Stimulated activated CD4-positive, alpha-beta T cell treated with anti-CD3 and anti-CD28 coated beads, Interleukin-12 subunit alpha, Interleukin-12 subunit beta, amount 100 ng/mL, for 48 hours (primary cell): Measurements from ENCODE around the gene ZNF384.

Experiments
- DNase-seq, 3 donors: peaks; one replicate each; pipeline ENCODE4 v3.0.0-alpha.2; 2020; ENCODE audit warnings: low read depth in 2 of 3, low spot score in 1 of 3

ZNF384 gene

DNA sequence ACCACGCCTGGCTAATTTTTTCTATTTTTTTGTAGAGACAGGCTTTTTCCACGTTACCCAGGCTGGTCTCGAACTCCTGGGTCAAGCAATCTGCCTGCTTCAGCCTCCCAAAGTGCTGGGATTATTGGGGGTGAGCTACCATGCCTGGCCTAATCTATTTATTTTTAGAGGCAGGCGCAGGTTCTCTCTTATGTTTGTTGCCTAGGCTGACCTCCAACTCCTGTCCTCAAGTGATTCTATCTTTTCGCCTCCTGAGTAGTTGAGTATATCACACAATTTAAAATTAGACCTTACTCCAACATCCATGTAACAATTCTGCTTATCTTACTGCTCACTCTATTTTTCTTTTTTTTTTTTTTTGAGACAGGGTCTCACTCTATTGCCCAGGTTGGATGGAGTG lies 35.2 kb downstream of the ZNF384 start:
- no peak for DNase-seq

DNA sequence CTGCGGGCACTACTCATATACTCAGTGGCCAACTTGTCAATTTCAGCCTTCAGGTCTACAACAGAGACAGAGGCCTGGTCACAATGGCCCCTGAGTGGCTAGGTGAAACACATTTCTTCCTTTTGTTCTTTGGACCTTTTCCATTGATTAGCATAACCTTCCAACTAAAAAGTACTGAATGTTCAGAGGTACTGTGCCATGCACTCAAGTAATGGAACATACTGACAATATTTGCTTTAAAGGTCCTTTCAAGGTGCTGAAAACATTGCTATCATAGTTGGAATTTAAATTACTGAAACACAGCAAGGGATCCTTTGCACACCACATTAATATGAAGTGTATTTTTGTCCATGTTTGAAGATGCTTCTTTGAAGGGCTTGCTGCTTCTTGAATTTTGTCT lies 35.8 kb downstream of the ZNF384 start:
- no peak for DNase-seq

DNA sequence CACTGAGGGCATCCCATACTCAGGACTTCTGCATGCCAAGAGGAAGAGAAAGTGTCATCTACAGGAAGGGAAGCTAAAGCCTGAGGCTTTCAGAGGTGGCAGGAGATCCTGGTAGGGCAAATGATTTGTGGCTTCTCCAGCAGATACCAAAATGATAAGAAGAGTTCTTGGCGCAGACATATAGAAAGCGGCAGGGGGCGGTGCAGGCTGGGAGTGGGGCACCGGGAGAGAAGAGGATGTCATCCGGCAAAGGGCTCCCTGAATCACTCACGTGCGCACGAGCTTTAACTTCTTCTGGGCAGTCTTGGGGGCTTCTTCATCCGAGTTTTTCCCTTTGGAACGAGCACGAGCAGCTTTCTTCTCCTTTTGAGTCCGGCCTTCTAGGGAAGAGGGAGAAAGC lies 36.8 kb downstream of the ZNF384 start:
- DNase-seq: no peak

DNA sequence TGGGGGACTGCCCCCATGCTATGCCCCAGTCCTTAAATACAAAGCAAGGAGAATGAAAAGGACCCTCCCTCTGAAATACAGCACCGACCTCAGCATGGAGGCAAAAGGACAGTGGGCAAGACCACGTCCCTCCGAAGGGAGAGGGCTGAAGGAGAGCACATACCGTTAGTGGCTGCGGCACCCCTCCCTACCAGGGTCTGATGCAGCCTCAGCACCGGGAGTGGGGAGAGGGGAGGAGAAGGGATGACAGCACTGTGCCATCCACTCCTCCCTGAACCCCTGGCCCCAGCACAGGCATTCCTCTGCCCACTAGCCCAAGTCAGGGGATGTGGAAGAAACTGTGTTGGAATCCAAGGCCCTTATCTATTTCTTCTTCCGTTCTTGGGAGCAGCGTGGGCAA lies 38.3 kb downstream of the ZNF384 start:
- no peak for DNase-seq

DNA sequence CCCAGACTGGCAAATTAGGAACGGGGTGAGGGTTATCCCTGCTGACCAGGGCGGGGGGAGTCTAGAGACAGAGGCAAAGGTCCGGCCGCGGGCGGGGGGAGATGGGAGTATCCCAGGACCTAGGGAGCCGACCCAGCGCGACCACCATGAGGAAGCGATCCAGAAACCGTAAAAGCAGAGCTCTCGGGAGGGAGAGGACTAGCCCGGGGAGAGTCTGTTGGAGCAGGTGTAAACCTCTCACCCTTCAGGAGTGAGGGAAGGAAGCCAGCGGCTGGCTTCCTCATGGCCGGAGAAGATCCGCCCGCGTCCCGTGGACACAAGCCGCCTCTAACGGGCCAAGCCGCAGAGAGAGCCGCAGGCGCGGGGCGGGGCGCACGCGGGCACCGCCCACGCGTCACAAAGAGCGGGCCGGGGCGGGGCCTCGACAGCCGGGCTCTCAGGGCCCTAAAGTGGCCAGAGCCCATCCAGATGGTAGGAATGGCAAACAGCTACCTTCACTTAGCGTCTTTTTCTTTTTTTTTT lies 42.0 kb downstream of the ZNF384 start, which contains the start of gene ACRBP:
ACRBP (minus strand) TSS at position 350 of the 522 bp plus-strand sequence; CDS start at position 284, 66 bp downstream.
- peak in 1 of 3 donors; percentile 25 for DNase-seq

DNA sequence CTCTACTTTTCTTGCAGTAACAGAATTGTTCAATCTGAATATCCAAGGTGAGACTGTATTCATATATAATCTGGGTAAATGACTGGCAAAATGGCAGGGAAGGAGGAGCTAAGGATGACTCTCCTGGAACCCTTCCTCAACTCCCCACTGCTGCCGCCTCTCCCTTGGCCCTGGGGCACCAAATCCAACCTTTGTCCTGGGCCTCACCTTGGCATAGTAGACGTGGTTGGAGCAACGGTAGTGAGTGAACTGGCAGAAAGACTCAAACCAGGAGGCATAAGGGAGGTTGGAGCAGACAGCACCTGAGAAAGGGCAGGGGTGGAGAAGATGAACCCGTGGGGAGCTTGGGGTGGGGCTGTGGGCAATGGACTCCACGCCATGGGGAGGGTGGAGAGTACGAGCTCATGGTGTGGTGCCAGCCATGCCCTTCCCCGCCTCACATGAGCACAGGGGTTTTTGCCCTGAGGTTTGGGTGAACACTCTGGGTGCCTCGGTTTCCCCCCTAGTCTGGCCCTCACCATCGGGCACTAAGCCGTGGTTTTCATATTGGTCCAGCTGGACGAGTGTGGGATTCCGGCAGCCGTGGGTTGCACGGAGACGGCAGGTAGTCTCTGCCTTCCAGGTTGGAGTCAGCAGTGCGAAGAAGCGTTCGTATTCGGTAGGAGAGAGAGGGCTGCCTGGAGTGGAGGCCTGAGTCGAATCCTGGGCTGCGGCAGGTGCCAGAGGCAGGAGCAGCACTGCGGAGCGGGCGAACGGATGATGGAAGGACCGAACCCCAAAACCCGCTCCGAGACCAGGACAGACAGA lies 42.7 kb downstream of the ZNF384 start:
- DNase-seq: no peak

DNA sequence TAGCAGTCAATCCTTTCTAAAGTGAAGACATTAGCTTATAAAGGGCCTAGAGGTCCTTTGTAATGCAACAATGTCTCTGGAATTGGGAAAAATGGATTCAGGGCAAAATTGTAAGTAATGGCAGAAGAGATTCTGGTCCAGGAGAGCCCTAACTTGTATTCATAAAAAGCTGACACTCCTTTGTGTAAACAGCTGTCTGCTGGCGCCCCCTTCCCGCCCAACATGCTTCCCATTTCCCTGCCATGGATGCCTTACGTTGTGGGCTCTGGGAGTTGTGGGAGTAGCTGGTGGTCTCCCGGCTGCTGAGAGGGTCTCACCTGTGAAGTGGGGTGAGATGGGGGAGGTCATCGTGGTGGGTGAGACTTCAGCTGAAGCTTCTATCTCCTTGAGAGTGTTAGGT lies 44.3 kb downstream of the ZNF384 start:
- DNase-seq: no peak

DNA sequence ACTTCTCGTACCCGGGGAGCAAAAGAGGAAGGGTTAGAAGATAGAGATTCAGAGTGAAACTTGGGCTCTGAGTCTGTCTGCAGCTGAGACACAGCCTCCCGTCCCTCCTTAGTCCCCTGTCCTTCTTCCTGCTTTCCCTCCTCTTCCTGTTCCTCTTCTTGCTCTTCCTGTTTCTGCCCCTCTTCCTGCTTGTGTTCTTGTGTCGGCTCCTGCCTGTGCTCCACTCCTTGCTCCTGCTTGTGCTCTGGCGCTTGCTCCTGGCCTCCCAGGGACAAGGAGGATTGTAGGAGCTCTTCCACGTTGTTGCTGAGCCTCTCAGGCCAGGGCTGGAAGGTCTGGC lies 44.9 kb downstream of the ZNF384 start:
- no peak for DNase-seq

DNA sequence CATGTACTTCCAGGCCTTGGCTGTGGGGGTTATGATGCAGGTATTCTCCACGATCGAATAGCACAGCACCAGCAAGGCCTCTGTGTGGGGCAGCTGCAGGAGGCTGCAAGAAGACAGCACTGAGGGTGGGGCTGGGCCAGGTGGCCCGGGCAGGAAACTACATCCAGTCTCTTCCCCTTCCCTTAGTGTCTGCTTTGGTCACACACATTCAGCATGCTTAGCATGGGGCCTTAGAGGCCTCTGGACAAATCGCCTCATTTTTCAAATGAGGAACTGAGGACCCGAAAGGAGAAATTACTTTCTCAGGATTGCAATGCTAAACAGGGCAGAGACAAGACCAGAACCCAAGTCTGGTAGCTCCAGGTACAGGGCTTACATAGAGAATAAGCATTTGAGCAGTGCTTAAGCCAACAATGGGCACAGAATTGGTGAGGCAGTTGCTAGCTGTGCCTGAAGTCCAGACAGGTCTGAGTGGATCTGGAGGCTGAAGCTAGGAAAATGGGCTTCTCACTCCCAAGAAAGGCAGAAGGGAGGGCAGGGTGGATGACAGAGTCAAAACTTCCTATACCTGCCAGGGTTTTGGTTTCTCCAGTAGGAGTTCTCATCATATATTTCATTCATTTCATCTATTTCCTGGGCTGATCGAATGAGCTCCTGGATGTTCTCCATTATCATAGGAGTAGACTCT lies 45.5 kb downstream of the ZNF384 start:
- no peak for DNase-seq

DNA sequence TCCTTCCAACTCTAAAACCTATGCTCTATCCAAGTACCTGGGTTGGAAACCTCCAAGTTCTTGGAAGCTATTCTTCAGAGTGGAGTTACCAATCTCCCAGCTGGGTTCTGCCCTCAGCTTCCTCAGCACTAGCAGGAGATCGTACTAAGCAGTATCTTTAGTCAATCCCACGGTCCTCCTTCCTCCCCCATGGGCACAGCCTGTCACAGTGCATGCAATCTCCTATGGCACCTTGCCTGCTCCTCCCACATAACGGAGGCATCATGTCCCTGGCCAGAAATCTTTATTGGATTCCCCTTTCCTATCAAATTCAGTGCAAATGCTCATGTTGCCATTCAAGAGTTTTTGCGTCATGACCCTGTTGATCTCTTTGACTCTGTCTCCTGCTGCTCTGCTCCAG lies 48.0 kb downstream of the ZNF384 start:
- no peak for DNase-seq

DNA sequence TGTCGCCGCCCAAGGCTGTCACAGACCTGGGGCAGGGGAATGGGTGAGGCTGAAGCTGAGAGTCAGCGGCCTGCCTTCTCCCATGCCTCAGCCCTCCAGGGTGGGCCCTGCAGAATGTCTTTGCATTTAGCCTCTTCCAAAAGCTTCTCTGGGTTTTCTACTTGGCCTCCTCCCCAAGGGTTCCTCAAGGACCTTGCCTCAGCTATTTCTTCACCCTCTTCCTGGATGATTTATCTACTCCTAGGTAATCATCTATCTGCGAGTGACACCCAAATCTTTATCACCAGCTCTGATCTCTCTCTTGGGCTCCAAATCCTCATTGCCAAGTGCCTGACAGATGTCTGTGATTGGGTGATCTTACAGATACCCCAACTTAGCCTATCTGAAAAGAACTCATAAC lies 48.7 kb downstream of the ZNF384 start:
- no peak for DNase-seq

DNA sequence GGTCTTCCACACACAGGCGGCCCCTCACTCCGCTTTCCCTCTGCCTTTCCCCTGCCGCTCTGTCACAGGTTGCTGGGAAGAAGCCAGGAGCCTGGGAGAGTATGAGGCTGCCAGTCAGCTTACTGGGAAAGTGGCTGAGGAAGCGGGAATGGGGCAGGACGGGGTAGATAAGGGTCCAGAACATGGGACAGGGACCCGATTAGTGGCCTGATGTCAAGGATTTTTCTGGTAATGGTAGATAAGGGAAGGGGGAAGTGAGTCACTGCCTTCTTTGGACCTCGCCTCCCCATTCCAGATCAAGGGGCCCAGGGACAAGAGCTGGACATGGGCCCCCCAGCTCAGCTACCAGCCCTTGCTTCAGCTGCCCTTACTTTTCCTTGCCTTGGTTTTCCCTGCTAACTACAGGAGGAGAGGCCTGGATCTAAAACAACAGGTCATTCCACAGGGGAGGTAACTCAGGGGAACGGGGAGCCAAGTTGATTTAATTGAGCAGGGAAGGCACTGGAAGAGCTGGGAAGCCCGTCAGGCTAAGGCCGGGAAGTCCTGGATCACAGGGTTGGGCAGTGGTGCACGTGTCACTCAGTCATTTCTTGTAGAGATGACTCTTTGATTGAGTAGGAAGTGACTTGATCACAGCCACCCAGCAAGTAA lies 49.9 kb downstream of the ZNF384 start:
- no peak for DNase-seq

DNA sequence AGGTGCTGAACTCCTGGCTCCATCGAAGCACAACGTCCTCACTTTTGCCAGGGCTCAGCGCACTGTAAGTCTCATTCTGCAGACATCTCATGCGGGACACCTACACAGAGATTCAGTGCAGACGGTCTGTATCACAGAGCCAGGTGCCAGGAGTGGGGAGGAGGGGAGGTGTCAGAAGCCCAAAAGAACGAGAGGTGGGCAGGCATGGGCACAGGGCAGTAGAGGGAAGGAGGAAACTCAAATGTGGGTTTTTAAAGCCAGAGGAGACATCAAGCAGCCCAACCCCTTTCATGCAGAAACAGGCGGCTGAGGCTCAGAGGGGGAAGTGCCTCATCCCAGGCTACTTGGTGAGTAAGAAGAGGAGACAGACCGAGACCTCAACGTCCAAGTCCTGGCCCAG lies 50.9 kb downstream of the ZNF384 start:
- no peak for DNase-seq

DNA sequence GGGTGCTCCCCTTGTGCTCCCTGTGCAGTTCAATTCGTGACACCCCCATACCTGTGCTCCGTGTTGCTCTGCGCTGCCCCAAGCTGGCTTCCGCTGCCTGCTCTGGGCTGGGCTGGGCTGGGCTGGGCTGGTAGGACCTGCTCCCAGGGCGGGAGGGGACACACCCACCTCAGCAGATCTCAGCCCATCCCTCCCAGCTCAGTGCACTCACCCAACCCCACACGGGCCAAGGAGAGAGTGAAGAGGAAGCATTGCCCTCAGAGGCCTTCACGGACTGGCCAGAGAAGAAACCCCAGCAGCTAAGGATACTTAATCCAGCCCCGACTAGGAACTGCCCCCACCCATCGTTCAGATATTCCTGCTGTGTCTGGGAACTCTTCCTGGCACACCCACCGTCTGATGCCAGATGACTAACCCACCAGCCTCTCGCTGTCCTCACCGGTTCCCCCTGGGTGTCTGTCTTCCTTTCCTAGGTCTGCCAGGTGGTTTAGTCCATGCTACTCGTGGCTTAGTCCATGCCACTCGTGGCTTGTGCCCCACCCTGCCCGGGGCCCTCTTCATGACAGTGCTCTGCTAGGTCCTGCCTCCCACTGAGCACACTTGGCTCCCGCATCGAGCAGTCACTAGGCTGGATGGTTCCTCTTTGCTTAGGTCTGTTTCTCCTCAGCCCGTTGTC lies 53.2 kb downstream of the ZNF384 start, which contains the start of gene LPAR5:
LPAR5 (minus strand) TSS at position 104 of the 676 bp plus-strand sequence. CDS start 14,711 bp downstream, outside the sequence.
- DNase-seq: no peak

DNA sequence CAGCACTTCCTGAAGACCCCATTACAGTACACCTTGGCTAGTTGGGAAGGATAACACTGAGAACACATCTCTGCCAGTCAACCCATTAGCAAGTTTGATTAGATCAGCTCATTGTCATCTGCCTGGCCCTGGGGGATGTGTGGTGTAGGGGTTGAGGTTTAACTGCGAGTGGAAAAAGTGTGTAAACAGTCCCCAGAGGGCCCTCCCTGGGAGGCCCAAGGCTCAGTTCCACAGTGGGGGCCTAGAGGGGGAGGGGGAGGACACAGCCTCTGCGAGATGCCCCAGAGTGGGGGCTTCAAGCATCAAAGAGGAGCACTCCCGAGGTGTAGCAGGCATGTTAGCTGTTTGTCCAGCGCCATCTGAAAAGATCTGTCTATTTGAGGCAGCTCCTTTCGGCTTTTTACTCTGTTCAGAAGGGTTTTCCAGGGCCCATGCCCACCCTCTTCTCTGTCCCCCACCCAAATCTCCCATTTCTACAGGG lies 53.8 kb downstream of the ZNF384 start:
- DNase-seq: peak in 1 of 3 donors; percentile 44

DNA sequence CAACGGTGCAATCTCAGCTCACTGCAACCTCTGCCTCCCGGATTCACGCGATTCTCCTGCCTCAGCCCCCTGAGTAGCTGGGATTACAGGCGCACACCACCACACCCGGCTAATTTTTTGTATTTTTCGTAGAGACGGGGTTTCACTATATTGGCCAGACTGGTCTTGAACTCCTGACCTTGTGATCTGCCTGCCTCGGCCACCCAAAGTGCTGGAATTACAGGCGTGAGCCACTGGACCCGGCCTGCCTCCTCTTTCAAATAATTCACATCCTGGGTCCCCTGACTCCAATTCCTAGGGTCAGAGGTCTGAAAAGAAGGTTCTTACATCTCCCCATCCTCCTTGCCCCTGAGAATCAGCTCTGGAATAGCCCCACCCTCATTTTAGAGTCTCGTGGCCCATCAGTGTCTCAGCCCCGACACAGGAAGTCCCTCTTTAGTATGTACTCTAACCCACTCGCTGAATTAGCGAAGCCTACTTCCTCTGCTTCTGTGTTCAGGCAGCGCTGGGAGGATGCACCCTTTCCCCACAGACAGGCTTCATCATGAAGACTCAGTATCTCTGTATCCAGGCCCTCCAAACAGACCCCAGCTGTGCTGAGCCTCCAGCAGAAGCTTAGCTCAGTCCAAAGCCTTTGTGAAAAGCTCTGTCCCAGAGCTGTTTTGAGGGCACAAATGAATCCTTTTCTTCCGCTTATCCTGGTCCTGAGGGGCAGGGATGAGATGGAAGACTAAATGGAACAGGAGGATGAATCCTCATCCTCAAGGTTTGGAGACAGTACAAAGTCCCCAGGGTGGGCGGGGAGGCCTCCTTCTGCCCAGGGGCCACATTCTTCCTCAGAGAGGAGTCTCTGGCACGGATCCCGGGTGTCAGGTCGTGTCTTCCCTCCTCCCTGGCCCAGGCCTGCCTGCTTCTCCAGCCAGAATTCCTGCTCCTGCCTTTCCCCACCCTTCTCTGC lies 56.9 kb downstream of the ZNF384 start:
- no peak for DNase-seq

DNA sequence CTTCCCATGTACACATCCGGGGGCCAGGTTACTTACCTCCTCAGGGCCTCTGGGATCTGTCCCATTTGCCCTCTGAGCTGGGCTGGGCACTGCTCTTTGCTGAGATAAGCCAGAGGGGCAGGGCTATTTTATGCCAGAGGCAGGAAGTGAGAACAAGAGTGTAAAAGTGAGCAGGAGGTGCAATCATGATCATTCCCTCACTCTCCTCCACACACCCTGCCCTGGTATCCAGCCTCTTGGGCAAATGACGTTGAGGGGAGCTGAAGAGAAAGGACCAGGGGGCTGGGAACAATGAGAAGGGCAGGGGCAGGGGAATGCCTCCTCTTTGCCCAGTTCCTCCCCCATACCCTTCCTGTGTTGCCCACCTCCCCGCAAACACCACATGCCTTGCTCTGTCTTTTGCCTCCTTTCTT lies 57.6 kb downstream of the ZNF384 start:
- no peak for DNase-seq

DNA sequence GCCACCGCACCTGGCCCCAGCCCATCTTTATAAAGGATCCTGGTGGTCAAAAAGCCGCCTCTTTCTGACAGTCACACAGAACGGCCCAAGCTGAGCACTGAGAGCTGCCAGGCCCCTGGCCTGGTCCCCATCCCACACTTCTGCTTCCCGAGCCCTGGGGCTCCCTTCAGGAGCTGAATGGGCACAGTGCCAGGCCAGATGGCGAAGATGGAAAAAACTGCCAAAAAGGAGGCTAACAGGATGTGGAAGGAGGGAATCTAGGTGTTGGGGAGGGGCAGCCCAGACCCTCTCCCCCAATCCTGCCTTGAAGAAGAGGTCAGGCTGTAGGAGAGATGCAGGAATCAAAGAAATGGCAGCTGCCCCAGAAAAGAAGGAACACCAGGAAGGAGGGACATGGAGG lies 58.4 kb downstream of the ZNF384 start:
- DNase-seq: no peak

DNA sequence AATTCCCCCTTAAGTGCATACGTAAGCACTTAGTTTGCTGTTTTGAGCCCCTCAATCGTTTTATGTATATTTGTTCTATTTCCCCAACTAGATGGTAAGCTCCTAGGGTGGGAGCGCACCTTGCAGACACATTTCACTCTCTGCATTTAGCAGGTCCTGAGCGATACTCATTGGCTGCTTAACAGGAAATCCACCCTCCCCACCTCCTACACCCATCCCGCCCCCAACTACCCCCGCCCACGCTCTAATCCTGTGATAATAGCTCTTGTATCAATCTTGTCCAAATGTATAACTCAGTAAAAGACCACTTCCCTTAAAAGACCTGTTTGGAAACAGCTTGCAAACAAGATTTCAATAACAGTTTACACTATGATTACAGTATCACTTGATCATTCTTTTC lies 61.6 kb downstream of the ZNF384 start:
- no peak for DNase-seq
